GM21381 (cell line): Measurements from ENCODE around the gene POMGNT2.
"Not testable (repeated sequence)": the region's sequence is repeated elsewhere in the genome, so short reads cannot be mapped to it uniquely, and the experiment has no call there.

ENCODE experiments used
- ATAC-seq: cut with Tn5 transposase; IDR thresholded peaks from one replicate; pipeline ENCODE4 v1.9.1; 2021; ENCODE audit warnings: mild to moderate bottlenecking, moderate library complexity; ENCODE audit not compliant: unreplicated experiment

Gene POMGNT2

DNA sequence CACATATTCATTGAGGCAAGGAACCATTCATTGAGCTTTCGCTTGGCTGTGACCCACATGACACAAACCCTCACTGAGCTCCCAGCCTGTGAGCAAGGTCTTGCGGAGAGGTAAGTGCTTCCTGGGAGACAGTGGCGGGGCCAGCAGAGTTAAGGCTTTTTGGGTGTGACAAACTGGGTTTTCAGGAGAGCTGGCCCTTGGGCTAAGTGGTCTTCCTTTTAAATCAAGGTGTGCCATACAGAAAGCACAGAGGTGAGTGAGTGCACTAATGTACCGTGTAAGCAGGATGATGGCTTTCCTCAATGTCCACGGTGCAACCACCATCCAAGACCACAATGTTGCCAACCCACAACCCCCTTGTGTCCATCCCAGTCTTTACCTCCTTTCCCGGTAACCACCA is 28.6 kb downstream of the POMGNT2 start:
- no peak for ATAC-seq

DNA sequence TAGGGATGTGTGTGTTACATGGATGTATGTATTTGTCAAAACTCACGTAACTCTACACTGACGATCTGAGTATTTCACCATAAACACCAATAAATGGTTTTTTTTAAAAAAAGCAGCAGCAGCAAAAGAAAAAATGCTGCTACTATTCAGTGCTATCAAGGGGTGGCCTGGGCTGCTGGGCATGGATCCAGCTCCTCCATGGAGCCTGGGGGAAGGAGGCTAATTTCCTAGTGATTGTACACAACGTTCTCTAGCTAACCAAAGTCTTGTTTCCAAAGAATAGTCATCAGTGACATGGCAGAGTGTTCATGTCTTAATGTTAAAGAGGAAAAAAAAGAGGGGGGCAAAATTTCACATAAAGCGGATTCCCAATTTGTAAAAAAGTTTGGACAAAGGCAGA is 29.0 kb downstream of the POMGNT2 start:
- no peak for ATAC-seq

DNA sequence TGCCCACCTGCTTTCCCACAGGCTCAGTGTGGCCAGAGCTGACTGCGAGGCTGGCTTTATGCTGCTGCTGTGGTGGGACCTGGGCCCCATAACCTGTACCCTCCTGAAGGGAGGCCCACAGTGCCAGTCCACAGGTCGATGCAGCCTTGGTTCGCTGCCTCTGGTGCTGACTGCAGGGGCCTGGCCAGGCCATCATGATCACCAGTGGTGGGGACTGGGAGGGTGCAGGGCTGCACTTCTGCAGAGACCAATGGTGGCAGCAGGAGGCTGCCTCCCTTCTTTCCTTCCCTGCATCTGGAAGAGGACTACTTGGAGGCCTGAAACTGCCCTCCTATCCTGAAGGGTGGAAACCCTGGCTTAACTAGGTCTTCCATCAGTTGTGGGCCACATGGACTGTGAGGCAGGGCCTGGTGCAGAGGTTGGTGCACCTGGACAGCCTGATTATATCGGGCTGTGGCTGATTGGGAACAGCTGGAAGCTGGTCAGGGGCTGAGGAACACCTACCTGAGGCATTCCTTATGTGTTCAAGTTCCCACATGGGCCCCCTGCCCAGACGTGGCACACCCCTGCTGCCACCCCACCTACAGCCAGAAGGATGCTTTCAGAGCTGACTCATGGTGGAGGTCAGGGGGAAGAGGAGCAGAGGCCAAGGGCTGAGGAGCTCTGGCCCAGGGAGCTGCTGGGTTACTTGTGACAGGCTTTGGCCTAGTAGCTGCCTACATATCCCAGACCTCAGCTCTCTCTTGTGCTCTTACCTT is 29.8 kb downstream of the POMGNT2 start:
- ATAC-seq, result no peak

DNA sequence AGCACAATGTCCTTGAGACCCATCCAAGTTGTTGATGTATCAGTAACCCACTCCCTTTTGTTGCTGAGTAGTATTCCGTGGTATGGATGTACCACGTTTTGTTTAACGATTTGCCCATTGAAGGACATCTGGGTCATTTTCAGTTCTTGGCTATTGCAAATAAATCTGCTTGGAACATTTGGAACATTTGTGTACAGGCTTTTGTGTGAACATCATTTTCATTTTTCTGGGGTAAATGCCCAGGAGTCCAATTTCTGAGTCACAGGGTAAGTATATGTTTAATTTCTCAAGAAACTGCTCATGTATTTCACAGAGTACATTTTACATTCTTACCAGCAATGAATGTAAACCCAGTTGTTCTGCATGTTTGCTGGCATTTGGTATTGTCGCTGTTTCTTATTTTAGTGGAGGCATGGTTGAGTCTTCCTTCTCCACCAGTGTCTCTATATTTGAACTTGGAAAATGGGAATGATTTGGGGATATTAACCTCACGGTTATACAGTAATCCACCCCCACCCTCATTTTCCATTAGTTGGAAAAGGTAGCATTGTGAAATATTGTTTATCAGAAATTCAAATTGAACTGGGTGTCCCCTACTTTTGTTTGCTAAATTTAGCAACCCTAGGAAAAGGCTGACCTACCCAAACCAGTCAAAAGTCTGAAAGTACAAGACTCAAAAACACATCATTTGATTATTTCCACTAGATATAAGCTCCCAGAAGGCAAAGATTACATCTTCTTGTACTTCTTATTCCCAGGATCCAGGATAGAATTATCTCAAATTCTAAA is 30.8 kb downstream of the POMGNT2 start:
- ATAC-seq, result no peak

DNA sequence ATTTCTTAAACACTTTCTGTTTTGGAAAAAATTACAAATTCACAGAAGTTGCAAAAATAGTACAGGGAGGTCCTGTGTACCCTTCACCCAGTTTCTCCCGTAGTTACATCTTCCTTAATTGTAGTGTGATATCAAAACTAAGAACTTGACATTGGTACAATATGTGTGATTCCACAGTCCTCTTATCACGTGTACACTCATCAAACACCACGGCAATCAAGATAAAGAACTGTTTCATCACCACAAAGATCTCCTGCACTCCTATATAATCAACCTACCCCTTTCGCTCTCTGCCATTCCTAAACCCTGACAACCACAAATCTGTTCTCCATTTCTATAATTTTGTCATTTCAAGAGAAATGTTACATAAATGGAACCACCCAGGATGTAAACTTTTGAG is 31.4 kb downstream of the POMGNT2 start:
- ATAC-seq, result no peak

DNA sequence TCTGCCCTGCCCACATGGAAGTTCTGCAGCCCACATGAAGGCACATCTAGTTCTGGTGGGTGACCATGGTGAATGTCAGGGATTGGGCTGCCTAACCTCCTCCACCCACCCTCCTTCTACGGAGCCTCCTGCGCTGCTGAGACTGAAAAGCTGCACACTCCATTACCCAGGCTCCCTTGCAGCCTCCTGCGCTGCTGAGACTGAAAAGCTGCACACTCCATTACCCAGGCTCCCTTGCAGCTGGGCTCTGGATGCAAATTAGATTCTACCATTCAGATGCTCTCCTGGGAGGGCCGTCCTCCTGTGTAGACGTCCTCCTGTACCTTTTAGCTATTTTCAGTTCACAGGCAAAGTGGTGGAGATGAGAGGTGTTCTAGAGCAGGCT is 32.1 kb downstream of the POMGNT2 start:
- ATAC-seq, result no peak

GRCh38 chr3:43073116-43073835 is 32.6 kb downstream of the POMGNT2 start:
- no peak for ATAC-seq

GRCh38 chr3:43072361-43072760 is 33.5 kb downstream of the POMGNT2 start:
- ATAC-seq, result no peak

DNA sequence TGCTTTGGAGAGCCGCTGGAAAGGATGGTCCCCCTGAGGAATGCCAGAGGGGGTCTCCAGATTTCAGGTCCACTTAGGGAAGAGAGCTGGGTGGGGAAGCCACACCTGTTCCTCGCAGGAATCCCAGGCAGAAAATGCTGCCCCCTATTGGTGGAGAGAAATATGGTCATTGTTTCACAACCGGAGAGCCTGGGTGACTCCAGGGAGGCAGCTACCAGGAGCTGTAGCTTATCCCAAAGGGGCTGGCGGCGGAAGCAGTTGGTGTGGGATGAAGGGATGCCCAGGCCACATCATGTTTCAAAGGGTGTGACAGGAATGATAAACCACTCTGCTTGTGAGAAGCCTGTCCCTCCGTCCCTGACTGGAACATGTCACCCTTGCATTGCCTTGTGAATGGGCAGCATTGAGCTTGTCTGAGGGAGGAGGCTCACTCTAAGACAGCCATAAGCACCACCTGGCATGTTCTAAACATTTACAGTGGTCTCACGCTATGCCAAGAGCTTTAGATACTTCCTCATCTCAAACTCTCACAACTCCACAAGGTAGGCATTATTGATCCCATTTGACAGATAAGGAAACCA is 34.5 kb downstream of the POMGNT2 start:
- no peak for ATAC-seq

DNA sequence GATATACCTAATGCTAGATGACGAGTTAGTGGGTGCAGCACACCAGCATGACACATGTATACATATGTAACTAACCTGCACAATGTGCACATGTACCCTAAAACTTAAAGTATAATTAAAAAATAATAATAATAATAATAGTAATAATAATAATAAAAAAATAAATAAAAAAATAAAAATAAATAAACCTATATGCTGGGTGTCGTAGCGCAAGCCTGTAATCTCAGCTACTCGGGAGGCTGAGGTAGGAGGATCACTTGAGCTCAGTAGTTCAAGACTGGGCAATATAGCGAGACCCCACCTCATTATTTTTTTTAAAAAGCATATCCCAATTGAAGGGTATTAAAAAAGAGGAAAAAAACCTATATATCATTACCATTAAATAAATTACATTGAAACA is 35.2 kb downstream of the POMGNT2 start:
- not testable (repeated sequence) for ATAC-seq

- ATAC-seq, result no peak
Measured at GRCh38 chr3:43063114-43063513, 42.8 kb downstream of the POMGNT2 start.

DNA sequence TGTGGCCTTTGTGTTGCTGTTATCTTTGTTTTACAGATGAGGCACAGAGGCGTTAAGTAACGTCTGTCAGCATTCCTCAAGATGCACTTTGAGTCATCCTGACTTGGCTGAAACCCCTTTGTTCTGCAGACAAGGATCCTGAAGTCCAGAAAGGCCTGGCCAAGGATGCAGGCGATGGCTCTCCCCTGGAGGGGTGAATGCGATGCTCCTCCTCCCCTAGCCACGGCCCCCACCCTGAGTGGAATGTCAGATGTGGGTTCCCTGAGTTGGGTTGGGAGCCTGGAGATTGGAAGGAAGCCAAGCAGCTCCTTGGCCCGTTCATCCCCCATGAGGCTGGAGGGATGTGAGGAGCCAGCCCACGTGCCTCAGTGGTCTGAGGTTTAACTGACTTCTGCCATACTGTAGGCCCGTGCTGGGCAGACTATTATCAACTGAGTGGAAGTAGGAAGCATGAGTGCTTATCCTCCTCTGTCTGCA is 43.3 kb downstream of the POMGNT2 start:
- no peak for ATAC-seq

DNA sequence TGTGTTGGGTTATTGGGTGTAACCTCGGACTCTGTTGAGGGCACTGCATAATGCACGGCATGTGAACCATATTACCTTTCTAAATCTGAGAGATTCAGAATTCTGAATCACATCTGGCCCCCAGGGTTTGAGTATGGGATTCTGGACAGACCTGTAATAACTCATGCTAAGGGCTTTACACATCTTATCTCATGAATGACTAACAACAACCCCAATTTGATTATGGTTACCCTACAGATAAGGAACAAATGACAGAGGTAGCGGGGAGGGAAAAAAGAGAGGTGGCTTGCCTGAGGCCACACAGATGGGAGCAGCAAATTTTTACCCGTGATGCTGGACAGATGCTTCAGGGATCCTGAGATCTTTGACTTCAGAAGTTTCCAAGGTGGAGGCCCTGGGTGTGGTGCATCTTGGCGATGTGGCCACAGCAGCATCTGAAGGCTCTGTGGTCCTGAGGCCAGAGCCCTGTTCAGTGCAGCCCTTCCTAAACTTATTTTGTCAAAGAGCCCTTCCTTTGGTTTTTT is 43.8 kb downstream of the POMGNT2 start:
- ATAC-seq, result no peak

- ATAC-seq, result no peak
Measured at GRCh38 chr3:43061101-43061895, 44.6 kb downstream of the POMGNT2 start.

DNA sequence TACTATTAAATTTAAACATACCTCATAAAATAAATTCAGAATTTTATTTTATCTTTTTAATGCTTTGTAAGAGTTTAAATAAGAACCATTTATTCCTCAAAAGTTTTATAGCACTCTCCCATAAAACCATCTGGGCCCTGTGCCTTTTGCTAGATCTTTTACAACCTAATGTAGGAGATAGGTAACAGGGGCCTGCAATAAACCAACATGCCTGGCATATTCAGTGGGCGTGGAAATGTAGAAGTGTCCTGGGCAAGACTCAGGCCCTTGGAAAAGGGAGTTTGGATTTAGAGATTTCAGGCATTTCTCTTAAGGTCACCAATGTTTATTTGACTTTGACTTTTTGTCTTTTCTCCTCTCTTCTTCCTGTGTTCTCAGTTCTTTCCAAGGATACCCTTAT is 46.4 kb downstream of the POMGNT2 start:
- no peak for ATAC-seq

- ATAC-seq, result no peak
Measured at GRCh38 chr3:43055806-43056770, 49.8 kb downstream of the POMGNT2 start.

- no peak for ATAC-seq
Measured at GRCh38 chr3:43055393-43055792, 50.5 kb downstream of the POMGNT2 start.

DNA sequence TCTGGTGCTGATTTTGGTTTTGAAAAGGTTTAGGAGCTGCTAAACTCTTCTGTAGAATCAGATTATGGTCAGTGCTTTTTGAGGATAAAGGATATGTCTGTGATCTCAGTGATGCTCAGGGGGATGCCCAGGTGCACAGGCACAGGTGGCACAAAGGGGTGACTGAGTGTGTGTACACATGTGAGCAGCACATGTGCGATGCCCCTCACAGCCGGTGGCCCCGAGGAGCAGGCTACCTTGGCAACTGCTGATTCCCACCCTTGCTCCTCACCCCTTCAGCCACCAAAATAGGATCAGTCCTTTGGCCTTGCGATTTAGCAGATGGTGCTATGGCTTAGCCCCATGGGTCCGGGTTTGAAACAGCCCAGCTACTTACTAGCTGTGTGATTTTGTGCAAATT is 51.1 kb downstream of the POMGNT2 start:
- ATAC-seq, result no peak

GRCh38 chr3:43053291-43053690 is 52.6 kb downstream of the POMGNT2 start:
- ATAC-seq, result no peak
